ENCODE data around the gene TMEM132C. TPM values are rescaled to one million over a fixed set of nuclear protein-coding genes. Genes with fewer than 3 reads are reported as not detected.
A peak's percentile ranks its signal among the peaks of the same experiment; 100 is the strongest.

The TMEM132C gene
- total and polyA plus RNA-seq, 7 donors: 0.60 to 3.5 (median 1.7) TPM; not detected in 1

DNA sequence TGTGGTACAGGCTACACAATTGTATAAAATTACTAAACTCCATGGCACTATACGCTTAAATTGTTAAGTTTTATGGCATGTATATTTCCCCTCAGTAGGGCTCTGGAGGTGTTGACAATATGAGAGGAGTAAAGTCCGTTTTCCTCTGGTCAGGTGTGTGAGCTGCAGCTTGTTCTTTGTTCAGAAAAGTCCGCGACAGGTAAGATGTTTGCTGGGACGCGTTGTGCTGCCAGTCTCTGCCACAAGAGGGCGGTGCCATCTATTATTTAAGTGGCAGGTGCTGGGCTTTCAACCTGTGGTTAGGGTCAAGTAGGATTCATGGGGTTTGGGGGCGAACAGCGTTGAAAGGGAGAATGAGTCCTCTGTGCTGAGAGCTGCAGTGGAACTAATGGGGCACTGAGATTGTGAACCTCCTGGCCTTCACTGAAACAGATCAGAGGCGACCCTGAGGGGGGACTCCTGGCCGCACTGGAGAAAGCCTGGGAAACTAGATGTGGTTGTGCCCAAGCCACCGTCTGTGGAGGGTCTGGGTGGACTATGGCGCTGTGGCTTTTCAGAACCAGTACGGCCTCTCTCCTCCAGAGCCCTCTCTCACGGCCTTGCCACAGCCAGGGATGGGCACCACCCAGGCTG lies 377.8 kb downstream of the TMEM132C start:
- no peaks in the 10 kb centered on the region for H3K27me3 ChIP-seq
- no peak overlapping the region for H3K4me3 ChIP-seq
- H3K27ac ChIP-seq: no peak overlapping the region
- no peaks in the 10 kb centered on the region for H3K9me3 ChIP-seq
- TF ChIP-seq CTCF (IDR thresholded peaks at IDR 0.05) (peak in 2 of 4 experiments; percentile 26 to 31), POLR2A (IDR thresholded peaks at IDR 0.05) (no peak)
- 43 to 51% methylated on average over 15 of the region's 15 CpGs for WGBS, 2 donors
- no peaks in the 10 kb centered on the region for H3K36me3 ChIP-seq
- no peak for DNase-seq
- no peaks in the 10 kb centered on the region for H3K4me1 ChIP-seq
- intact Hi-C loops (cut with DNase I): no loop called here

DNA sequence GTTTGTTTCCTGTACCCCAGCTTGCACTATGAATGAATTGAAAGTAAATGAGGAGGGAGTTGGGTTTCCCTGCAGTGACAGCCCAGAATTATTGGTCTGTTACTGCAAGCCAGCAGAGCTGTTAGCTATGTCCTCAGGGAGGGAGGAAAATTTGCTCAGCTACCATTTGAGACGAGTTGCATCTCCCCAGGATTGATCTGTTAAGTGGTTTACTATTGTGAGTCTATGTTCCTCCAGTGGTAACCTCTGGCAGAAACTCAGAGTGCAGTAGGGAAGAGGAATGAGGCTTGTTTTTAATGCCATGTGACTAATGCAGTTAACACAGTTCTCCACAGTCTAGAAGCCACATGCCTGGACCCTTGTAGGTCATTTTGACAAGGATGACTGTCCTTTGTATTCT lies 382.9 kb downstream of the TMEM132C start:
- Histone ChIP-seq H3K27me3 (no peaks in the 10 kb centered on the region), H3K9me3 (no peaks in the 10 kb centered on the region), H3K4me1 (no peaks in the 10 kb centered on the region), H3K27ac (no peak overlapping the region), H3K36me3 (no peaks in the 10 kb centered on the region), H3K4me3 (no peak overlapping the region)
- no peak for TF ChIP-seq CTCF (IDR thresholded peaks at IDR 0.05)
- no peak for TF ChIP-seq EP300 (IDR thresholded peaks at IDR 0.05)
- TF ChIP-seq POLR2A (IDR thresholded peaks at IDR 0.05): no peak
- TF ChIP-seq POLR2AphosphoS5 (IDR thresholded peaks at IDR 0.05): no peak
- no peak for DNase-seq
- intact Hi-C loops (cut with DNase I): no loop called here
- WGBS, 2 donors: 20 to 31% methylated on average over 1 of the region's 1 CpG

DNA sequence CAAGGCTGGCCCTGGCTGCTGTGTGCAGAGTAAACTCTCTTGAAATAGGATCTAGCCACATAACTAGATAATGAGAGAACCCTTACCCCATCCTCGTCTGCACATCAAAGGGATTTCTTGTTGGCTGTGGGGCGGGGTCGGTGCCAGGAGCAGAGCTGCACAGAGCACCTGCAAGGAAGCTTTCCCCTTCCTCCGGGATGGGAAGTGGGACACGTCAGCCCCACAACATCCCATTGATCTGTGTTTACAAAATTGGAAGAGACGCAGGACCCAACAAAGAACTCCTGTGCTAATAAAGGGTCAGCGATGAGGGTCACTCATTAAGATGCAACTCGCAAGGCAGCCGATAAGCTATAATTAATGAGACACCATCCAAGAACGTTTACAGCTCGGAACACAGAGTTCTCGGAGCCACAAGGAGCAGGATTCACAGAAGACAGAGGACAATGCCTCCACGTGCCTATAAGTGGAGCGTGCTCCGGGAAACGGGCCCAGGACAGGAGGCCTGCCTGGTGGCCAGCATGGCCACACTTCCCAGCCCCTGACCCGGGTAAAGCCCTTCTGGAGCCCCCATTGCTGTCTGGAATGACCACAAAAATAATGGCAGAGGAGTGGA lies 385.3 kb downstream of the TMEM132C start:
- no peak overlapping the region for H3K4me3 ChIP-seq
- no peaks in the 10 kb centered on the region for H3K36me3 ChIP-seq
- no peaks in the 10 kb centered on the region for H3K27me3 ChIP-seq
- no peak for DNase-seq
- H3K9me3 ChIP-seq: no peaks in the 10 kb centered on the region
- H3K27ac ChIP-seq: no peak overlapping the region
- intact Hi-C loops (cut with DNase I): no loop called here
- TF ChIP-seq POLR2AphosphoS5 (IDR thresholded peaks at IDR 0.05) (no peak), EP300 (IDR thresholded peaks at IDR 0.05) (no peak), CTCF (IDR thresholded peaks at IDR 0.05) (no peak), POLR2A (IDR thresholded peaks at IDR 0.05) (no peak)
- H3K4me1 ChIP-seq: no peaks in the 10 kb centered on the region
- 81 to 83% methylated on average over 17 of the region's 17 CpGs for WGBS, 2 donors

DNA sequence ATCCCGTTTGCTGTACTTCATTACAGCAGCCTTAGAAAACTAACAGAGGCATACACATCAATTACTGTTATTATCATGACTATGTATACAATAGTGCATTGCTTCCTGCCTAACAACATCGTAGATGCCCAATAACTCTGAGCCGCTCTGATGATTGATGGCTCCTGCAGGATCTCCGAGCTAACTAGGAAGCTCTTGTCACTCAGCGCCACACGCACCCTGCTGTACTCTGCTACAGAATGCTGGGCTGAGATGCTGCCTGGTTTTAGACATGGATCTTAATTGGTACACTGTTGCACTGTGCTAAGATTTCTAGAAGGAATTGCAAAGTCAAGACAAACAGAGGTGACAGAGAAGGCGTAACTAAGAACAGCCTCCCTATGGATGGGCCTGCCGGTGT lies 387.5 kb downstream of the TMEM132C start:
- no peak for TF ChIP-seq CTCF (IDR thresholded peaks at IDR 0.05)
- no peaks in the 10 kb centered on the region for H3K27me3 ChIP-seq
- H3K4me1 ChIP-seq: no peaks in the 10 kb centered on the region
- WGBS, 2 donors: 75 to 83% methylated on average over 8 of the region's 8 CpGs
- H3K27ac ChIP-seq: no peak overlapping the region
- no peaks in the 10 kb centered on the region for H3K9me3 ChIP-seq
- H3K36me3 ChIP-seq: no peaks in the 10 kb centered on the region
- intact Hi-C loops (cut with DNase I): no loop called here
- no peak for DNase-seq
- H3K4me3 ChIP-seq: no peak overlapping the region

DNA sequence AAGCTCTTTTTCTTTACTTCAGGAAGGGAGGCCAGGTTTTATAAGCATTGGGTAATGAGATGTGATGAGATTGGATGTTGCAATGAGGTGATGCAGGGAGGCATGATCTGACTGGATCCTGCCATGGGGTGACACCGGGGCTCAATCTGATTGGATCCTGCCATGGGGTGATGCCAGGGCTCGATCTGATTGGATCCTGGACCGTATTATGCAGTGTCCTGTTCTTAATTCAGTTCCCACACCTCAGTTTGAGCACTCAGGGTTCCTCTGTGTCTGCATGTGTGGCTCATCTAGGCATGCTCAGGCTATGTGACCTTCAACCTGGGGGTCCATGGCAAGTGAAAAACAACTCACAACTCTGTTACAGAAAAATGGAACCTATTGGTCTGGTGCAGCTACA lies 390.4 kb downstream of the TMEM132C start:
- Histone ChIP-seq H3K27me3 (no peaks in the 10 kb centered on the region), H3K4me3 (no peak overlapping the region), H3K27ac (no peak overlapping the region), H3K4me1 (no peaks in the 10 kb centered on the region), H3K9me3 (no peaks in the 10 kb centered on the region), H3K36me3 (no peaks in the 10 kb centered on the region)
- TF ChIP-seq CTCF (IDR thresholded peaks at IDR 0.05) (no peak), EP300 (IDR thresholded peaks at IDR 0.05) (no peak), POLR2A (IDR thresholded peaks at IDR 0.05) (no peak), POLR2AphosphoS5 (IDR thresholded peaks at IDR 0.05) (no peak)
- DNase-seq: no peak
- intact Hi-C loops (cut with DNase I): no loop called here
- 82 to 85% methylated on average over 3 of the region's 3 CpGs for WGBS, 2 donors

Measured in sigmoid colon (tissue), 7 donors.